Mucosa of descending colon (tissue), 3 donors: ENCODE results near the gene RHBDD3. TPM values are rescaled to one million over a fixed set of nuclear protein-coding genes. Genes with fewer than 3 reads are reported as not detected.

Experiments used
- ATAC-seq: fragments of 200-7000 bp; cut with Tn5 transposase; one replicate; pipeline ENCODE4 v1.9.1; 2020; ENCODE audit warnings: mild to moderate bottlenecking, moderate library complexity
- DNase-seq, 3 donors: peaks; one replicate each; pipeline ENCODE4 v3.0.0-alpha.2; 2020
- H3K36me3 ChIP-seq: fragments of 200-600 bp; one replicate; pipeline ENCODE4 v1.8.0; 2021; ENCODE audit warnings: low read depth, mild to moderate bottlenecking
- H3K4me1 ChIP-seq: fragments of 200-600 bp; one replicate; pipeline ENCODE4 v1.8.0; 2021; ENCODE audit warnings: low read depth, mild to moderate bottlenecking
- H3K4me3 ChIP-seq: fragments of 200-600 bp; one replicate; pipeline ENCODE4 v1.8.0; 2021; ENCODE audit warnings: mild to moderate bottlenecking
- H3K9me3 ChIP-seq: fragments of 200-600 bp; one replicate; pipeline ENCODE4 v1.8.0; 2021; ENCODE audit warnings: mild to moderate bottlenecking
- intact Hi-C, 2 donors: fragments of 100-400 bp; cut with DNase I in 1 of 2; cut with micrococcal nuclease in 1 of 2; formaldehyde crosslinking; loops; one replicate each; pipeline versions ENCODE4 v1.11.0 to v1.11.1; 2022; cut with DNase I, micrococcal nuclease
- total RNA-seq, 3 donors: library from RNA; stranded (reverse); fragmentation: NEBNext Ultra II Directional in 2 of 3; extraction: Animal tissue kit (Norgen Biotek cat#: 25700) in 2 of 3; gene quantifications; one replicate each; pipeline versions ENCODE4 v1.2.1 to v1.2.4, GENCODE V29; 2021 to 2023
- TF ChIP-seq, protein P1 (sequence below): fragments of 200-600 bp; IDR thresholded peaks from one replicate; pipeline ENCODE4 v1.8.0; 2022; ENCODE audit warnings: antibody characterized with exemption, mild to moderate bottlenecking
- donor health status: DM: no; HTN: no; CAD: no; lungs with moderate emphysema.
- donor health status: DM: no; HTN: no; CAD: no.
- donor health status: DM: no; HTN: yes; CAD: no.

Gene RHBDD3
- total RNA-seq, 3 donors from 2014 or later, result 13.3 to 26.1 (median 19.1) TPM

DNA sequence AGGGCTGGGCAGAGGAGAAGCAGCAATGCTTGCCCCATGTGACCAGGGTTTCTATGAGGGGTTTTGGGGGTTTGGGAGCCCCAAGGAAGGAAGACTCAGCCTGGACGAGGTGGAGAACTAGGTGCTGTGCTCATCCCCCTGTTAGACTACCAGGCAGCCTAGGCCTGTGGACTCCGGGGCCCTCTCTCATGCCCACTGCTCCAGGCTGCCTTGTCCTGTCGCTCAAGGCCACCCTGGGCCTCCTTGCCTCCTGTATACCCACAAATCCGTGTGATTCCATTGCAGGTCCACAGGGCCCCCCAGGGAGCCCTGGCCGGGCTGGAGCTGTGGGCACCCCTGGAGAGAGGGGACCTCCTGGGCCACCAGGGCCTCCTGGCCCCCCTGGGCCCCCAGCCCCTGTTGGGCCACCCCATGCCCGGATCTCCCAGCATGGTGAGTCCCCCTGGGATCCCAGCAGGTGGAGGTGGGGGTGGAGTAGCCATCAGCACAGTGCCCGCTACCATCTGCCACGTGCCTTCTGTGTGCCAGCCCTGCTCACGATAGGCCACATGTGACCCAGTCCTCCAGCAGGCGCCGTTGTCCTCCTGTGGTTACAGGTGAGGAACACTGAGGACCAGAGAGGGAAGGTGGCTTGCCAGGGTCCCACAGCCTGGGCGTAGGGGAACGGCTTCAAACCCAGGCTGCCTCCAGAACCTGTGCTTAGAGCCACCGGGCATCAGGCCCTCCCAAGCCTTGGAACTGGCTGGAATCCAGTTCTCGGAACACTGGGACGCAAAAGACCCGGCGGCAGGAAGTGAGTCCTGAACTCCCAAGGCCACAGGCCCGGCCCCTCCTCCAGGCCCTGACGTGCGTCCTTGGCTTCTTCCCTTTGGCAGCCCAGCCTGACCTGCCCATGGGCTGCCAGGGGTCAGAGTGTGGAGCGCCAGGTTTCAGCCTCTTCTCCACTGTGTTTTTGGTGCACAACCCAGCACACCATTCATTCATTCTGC lies 35.5 kb downstream of the RHBDD3 start:
- no peak for DNase-seq
- no peaks in the 10 kb centered on the region for H3K36me3 ChIP-seq
- no peak for ATAC-seq
- H3K4me1 ChIP-seq, result no peaks in the 10 kb centered on the region
- H3K4me3 ChIP-seq, result no peak overlapping the region
- intact Hi-C loops, result no loop called here
- H3K9me3 ChIP-seq, result no peaks in the 10 kb centered on the region
- TF ChIP-seq, protein P1, sequence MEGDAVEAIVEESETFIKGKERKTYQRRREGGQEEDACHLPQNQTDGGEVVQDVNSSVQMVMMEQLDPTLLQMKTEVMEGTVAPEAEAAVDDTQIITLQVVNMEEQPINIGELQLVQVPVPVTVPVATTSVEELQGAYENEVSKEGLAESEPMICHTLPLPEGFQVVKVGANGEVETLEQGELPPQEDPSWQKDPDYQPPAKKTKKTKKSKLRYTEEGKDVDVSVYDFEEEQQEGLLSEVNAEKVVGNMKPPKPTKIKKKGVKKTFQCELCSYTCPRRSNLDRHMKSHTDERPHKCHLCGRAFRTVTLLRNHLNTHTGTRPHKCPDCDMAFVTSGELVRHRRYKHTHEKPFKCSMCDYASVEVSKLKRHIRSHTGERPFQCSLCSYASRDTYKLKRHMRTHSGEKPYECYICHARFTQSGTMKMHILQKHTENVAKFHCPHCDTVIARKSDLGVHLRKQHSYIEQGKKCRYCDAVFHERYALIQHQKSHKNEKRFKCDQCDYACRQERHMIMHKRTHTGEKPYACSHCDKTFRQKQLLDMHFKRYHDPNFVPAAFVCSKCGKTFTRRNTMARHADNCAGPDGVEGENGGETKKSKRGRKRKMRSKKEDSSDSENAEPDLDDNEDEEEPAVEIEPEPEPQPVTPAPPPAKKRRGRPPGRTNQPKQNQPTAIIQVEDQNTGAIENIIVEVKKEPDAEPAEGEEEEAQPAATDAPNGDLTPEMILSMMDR, result no peak

DNA sequence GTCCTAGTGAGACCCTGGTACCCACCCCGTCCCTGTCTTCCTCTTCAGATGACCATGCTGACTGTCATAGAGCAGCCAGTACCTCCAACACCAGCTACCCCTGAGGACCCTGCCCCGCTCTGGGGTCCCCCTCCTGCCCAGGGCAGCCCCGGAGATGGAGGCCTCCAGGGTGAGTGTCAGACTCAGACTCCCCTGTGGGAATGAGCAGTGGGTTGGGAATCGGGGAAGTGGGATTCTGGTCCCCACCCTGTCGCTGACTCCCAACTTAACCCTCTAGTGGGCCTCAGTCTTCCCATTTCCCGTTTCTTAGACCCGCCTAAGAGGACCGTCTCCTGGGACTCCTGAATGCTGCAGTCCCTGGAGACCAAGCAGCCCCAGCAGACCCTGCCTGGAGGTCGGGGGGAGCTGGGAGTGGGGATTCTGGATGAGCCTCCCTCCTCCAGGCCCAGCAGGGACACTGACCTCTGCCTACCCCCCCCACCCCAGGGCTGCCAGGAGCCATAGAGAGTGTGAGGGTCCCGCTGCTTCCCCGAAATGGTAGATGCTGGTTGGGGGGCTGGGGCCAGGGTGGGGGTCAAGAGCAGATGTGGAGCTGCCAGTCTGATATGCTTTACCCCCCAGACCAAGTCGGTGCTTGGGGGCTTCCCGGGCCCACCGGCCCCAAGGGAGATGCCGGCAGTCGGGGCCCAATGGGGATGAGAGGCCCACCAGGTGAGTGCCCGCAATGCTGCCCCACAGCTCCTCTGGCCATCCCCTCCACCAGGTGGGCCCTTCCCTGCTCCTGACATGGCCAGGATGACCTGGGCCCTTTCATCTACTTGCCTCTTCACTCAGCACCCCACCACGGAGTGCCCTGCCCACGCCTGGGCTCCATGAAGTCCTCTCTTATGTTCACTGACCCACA lies 36.6 kb downstream of the RHBDD3 start:
- DNase-seq (no peak), ATAC-seq (no peak)
- intact Hi-C loops, result no loop called here
- Histone ChIP-seq H3K36me3 (no peaks in the 10 kb centered on the region), H3K4me1 (no peaks in the 10 kb centered on the region), H3K4me3 (no peak overlapping the region), H3K9me3 (no peaks in the 10 kb centered on the region)
- TF ChIP-seq, protein P1, result no peak

DNA sequence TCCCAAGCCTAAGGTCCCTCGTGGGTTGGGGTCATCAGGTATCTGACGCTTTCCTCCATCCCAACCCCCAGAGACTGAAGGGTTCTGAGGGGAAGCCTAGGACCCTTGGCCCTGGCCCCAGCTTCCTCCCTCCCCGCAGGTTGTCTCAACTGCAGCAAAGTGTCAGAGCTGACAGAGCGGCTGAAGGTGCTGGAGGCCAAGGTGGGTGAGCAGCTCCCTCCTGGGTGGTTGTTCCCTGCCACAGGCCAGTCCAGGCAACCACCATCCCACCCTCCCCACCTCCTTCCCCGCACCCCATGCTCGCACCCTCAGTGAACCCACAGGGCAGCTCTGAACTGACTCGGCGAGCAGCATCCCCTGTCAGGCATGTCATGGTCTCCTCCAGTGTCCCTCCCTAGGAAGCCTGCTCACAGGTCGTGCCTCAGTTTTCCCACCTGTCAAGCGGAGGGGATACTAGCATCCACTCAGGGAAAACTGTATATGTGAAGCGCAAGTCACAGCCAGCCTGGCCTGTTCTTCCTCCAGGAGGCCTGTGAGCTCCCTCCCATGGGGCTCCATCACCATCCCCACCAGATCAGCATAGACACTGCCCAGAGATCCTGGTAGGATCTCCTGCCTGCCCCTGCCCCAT lies 41.3 kb downstream of the RHBDD3 start:
- Histone ChIP-seq H3K9me3 (no peaks in the 10 kb centered on the region), H3K36me3 (no peaks in the 10 kb centered on the region), H3K4me3 (no peak overlapping the region), H3K4me1 (no peaks in the 10 kb centered on the region)
- intact Hi-C loops, result no loop called here
- TF ChIP-seq, protein P1, result no peak
- ATAC-seq (no peak), DNase-seq (no peak)

DNA sequence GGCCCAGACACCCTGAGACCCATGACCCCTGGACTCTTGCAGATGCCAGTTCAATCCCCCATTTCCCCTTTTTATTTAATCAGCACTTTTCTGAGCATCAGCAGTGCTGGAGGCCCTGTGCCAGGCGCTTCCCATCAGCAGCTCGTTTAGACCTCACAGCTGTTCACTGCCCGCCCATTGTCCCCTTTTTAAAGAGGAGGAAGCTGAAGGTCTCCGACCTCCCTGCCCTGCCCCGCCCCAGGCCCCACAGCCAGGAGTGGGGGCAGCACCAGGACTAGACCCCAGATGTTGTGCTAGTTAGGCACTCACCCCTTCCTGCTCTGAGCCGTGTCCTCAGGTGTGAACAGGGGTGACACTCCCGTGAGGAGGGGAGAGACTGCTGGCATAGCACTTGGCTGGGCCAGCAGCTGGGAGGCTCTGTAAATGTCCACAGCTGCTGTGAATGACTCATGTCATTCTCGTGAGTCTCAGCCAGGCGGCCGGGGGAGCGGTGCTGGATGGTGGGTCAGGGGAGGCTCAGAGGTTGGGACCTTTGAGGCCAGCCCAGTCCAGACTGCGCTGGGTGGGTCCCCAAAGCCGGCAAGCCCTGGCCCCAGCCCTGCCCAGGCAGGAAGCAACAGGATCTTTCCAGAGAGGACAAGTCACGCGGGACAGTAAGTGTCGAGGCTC lies 42.2 kb downstream of the RHBDD3 start:
- DNase-seq (peak in 2 of 3 donors; percentile 42 to 49), ATAC-seq (peak; percentile 73)
- H3K9me3 ChIP-seq, result no peaks in the 10 kb centered on the region
- no peaks in the 10 kb centered on the region for H3K36me3 ChIP-seq
- no peaks in the 10 kb centered on the region for H3K4me1 ChIP-seq
- intact Hi-C loops, result no loop called here
- H3K4me3 ChIP-seq, result no peak overlapping the region
- TF ChIP-seq, protein P1, result no peak
